Liver (tissue), 9 donors: ENCODE data around the gene KRT75. TPM values are rescaled to one million over a fixed set of nuclear protein-coding genes. Genes with fewer than 3 reads are reported as not detected.

Experiments
- DNase-seq: peaks from one replicate; pipeline ENCODE4 v3.0.0-alpha.2; 2017; ENCODE audit warnings: low spot score
- H3K27ac ChIP-seq, 2 donors: one replicate each; pipeline ENCODE4 v1.7.0; 2013; ENCODE audit warnings: inconsistent platforms in 2 of 2, low read length in 2 of 2, control low read depth in 1 of 2, low read depth in 1 of 2, mild to moderate bottlenecking in 1 of 2
- H3K27me3 ChIP-seq, 4 donors: one replicate each; pipeline versions ENCODE4 v1.6.1 to v1.7.0; 2013; ENCODE audit warnings: low read length in 3 of 4, inconsistent platforms in 1 of 4, mild to moderate bottlenecking in 1 of 4, moderate library complexity in 1 of 4; ENCODE audit not compliant: control insufficient read depth in 4 of 4, insufficient read depth in 4 of 4
- H3K36me3 ChIP-seq, 4 donors: one replicate each; pipeline versions ENCODE4 v1.6.1 to v1.7.0; 2013; ENCODE audit warnings: low read length in 3 of 4, mild to moderate bottlenecking in 3 of 4, low read depth in 1 of 4, moderate library complexity in 1 of 4; ENCODE audit not compliant: control insufficient read depth in 4 of 4, insufficient read depth in 3 of 4
- H3K4me1 ChIP-seq, 4 donors: one replicate each; pipeline versions ENCODE4 v1.6.1 to v1.7.0; 2013; ENCODE audit warnings: low read length in 3 of 4, mild to moderate bottlenecking in 3 of 4, moderate library complexity in 1 of 4; ENCODE audit not compliant: control insufficient read depth in 4 of 4, insufficient read depth in 4 of 4
- H3K4me3 ChIP-seq, 3 donors: one replicate each; pipeline versions ENCODE4 v1.6.1 to v1.7.0; 2013; ENCODE audit warnings: low read length in 3 of 3, control low read depth in 1 of 3, low read depth in 1 of 3, mild to moderate bottlenecking in 1 of 3
- H3K9ac ChIP-seq, 2 donors: one replicate each; pipeline ENCODE4 v1.7.0; 2013; ENCODE audit warnings: low read length in 2 of 2, mild to moderate bottlenecking in 2 of 2, moderate library complexity in 2 of 2, control low read depth in 1 of 2, low read depth in 1 of 2
- H3K9me3 ChIP-seq, 4 donors: one replicate each; pipeline versions ENCODE4 v1.6.1 to v1.7.0; 2013; ENCODE audit warnings: low read length in 3 of 4; ENCODE audit not compliant: control insufficient read depth in 4 of 4
- FOXA2 ChIP-seq: IDR thresholded peaks from 2 replicates; pipeline ENCODE4 v1.6.1; 2016; ENCODE audit warnings: antibody characterized with exemption
- JUND ChIP-seq, 2 donors: IDR thresholded peaks; 2 replicates each; pipeline ENCODE4 v1.6.1; 2016; ENCODE audit warnings: antibody characterized with exemption in 2 of 2
- NR2F2 ChIP-seq: IDR thresholded peaks from 2 replicates; pipeline ENCODE4 v1.6.1; 2016; ENCODE audit warnings: antibody characterized with exemption
- RXRA ChIP-seq, 2 donors: IDR thresholded peaks; 2 replicates each; pipeline ENCODE4 v1.6.1; 2017 to 2018; ENCODE audit warnings: antibody characterized with exemption in 2 of 2, mild to moderate bottlenecking in 1 of 2
- SP1 ChIP-seq: IDR thresholded peaks from 2 replicates; pipeline ENCODE4 v1.6.1; 2018; ENCODE audit warnings: antibody characterized with exemption, mild to moderate bottlenecking
- TAF1 ChIP-seq: conservative IDR thresholded peaks from 2 replicates; pipeline ENCODE4 v1.6.1; 2016; ENCODE audit warnings: antibody characterized with exemption, mild to moderate bottlenecking
- YY1 ChIP-seq: IDR thresholded peaks from 2 replicates; pipeline ENCODE4 v1.6.1; 2016; ENCODE audit warnings: antibody characterized with exemption, mild to moderate bottlenecking
- WGBS: extraction: QIAGEN DNeasy Blood & Tissue Kit; methylation state at CpG from one replicate; pipeline ENCODE4 v1.1.7; 2013; 5-methylcytosine and 5-hydroxymethylcytosine counted together
- polyA plus RNA-seq, 2 donors: library from polyadenylated mRNA; stranded (reverse) in 1 of 2; unstranded in 1 of 2; fragments of 200-250 nt in 1 of 2; fragments of >200 nt in 1 of 2; fragmentation: Nextera tagmentation in 1 of 2; extraction: Ambion mirVana in 1 of 2; gene quantifications; one replicate each; pipeline versions ENCODE4 v1.2.1 to v1.2.3, GENCODE V29; 2013 to 2015
- total RNA-seq, 2 donors: library from RNA; depleted of rRNA; stranded (reverse); fragments of >200 nt; gene quantifications; one replicate each; pipeline ENCODE4 v1.2.3, GENCODE V29; 2014
- TF ChIP-seq, protein P1 (sequence below): IDR thresholded peaks from 2 replicates; pipeline ENCODE4 v1.6.1; 2016; ENCODE audit warnings: antibody characterized with exemption
- TF ChIP-seq, protein P2 (sequence below): IDR thresholded peaks from 2 replicates; pipeline ENCODE4 v1.6.1; 2016; ENCODE audit warnings: antibody characterized with exemption
- TF ChIP-seq, protein P3 (sequence below): fragments of 150-350 bp; IDR thresholded peaks from 2 replicates; pipeline ENCODE4 v1.5.1; 2017; ENCODE audit warnings: improper control_type of control experiment, low read depth, low read length; ENCODE audit not compliant: missing input control
- TF ChIP-seq, protein P4 (sequence below): IDR thresholded peaks from 2 replicates; pipeline ENCODE4 v1.6.1; 2016; ENCODE audit warnings: antibody characterized with exemption, mild to moderate bottlenecking
- TF ChIP-seq, protein P5 (sequence below): IDR thresholded peaks from 2 replicates; pipeline ENCODE4 v1.6.1; 2016; ENCODE audit warnings: antibody characterized with exemption
- donor health status: healthy.
- donor health status: healthy.
- donor health status: healthy.
- donor health status: healthy.
- donor health status: healthy.

The KRT75 gene
- total and polyA plus RNA-seq, 4 donors: not detected

DNA sequence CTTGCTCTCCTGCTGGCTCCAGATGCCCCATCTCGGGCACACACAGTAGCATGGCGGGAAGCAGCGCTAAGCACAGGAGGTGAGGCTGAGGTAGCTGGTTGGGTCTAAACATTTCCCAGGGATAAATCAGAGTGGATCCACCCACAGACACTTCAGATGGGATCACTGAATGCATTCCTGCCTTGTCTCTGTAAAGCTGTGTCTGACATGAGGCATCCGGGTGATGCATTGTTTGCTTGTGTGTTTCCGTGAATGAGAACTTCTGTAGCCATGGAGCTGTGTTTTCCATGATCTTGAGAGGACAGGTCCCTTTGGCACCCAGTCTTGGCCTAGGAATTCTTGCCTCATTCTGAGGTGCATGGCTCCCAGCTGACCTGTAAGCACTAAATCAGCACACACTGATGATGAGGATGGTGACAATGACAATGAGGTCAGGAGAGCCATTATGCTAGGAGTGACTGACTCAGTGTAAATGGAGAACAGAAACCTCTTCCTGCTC lies 6.7 kb upstream of the KRT75 start:
- Histone ChIP-seq H3K27ac (no peak overlapping the region), H3K36me3 (no peaks in the 10 kb centered on the region), H3K9me3 (no peaks in the 10 kb centered on the region), H3K9ac (no peak overlapping the region), H3K4me3 (no peak overlapping the region), H3K27me3 (peaks cover 0 to 8% (median 0%) of the 10 kb centered on the region in 4 donors), H3K4me1 (no peaks in the 10 kb centered on the region)
- TF ChIP-seq YY1: no peak
- TF ChIP-seq, protein P1, sequence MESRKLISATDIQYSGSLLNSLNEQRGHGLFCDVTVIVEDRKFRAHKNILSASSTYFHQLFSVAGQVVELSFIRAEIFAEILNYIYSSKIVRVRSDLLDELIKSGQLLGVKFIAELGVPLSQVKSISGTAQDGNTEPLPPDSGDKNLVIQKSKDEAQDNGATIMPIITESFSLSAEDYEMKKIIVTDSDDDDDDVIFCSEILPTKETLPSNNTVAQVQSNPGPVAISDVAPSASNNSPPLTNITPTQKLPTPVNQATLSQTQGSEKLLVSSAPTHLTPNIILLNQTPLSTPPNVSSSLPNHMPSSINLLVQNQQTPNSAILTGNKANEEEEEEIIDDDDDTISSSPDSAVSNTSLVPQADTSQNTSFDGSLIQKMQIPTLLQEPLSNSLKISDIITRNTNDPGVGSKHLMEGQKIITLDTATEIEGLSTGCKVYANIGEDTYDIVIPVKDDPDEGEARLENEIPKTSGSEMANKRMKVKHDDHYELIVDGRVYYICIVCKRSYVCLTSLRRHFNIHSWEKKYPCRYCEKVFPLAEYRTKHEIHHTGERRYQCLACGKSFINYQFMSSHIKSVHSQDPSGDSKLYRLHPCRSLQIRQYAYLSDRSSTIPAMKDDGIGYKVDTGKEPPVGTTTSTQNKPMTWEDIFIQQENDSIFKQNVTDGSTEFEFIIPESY: no peak
- TF ChIP-seq NR2F2: no peak
- no peak for TF ChIP-seq RXRA (IDR thresholded peaks at IDR 0.05)
- TF ChIP-seq TAF1: no peak
- TF ChIP-seq, protein P2, sequence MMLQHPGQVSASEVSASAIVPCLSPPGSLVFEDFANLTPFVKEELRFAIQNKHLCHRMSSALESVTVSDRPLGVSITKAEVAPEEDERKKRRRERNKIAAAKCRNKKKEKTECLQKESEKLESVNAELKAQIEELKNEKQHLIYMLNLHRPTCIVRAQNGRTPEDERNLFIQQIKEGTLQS: no peak
- no peak for TF ChIP-seq SP1
- TF ChIP-seq, protein P3, sequence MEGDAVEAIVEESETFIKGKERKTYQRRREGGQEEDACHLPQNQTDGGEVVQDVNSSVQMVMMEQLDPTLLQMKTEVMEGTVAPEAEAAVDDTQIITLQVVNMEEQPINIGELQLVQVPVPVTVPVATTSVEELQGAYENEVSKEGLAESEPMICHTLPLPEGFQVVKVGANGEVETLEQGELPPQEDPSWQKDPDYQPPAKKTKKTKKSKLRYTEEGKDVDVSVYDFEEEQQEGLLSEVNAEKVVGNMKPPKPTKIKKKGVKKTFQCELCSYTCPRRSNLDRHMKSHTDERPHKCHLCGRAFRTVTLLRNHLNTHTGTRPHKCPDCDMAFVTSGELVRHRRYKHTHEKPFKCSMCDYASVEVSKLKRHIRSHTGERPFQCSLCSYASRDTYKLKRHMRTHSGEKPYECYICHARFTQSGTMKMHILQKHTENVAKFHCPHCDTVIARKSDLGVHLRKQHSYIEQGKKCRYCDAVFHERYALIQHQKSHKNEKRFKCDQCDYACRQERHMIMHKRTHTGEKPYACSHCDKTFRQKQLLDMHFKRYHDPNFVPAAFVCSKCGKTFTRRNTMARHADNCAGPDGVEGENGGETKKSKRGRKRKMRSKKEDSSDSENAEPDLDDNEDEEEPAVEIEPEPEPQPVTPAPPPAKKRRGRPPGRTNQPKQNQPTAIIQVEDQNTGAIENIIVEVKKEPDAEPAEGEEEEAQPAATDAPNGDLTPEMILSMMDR: no peak
- TF ChIP-seq, protein P4, sequence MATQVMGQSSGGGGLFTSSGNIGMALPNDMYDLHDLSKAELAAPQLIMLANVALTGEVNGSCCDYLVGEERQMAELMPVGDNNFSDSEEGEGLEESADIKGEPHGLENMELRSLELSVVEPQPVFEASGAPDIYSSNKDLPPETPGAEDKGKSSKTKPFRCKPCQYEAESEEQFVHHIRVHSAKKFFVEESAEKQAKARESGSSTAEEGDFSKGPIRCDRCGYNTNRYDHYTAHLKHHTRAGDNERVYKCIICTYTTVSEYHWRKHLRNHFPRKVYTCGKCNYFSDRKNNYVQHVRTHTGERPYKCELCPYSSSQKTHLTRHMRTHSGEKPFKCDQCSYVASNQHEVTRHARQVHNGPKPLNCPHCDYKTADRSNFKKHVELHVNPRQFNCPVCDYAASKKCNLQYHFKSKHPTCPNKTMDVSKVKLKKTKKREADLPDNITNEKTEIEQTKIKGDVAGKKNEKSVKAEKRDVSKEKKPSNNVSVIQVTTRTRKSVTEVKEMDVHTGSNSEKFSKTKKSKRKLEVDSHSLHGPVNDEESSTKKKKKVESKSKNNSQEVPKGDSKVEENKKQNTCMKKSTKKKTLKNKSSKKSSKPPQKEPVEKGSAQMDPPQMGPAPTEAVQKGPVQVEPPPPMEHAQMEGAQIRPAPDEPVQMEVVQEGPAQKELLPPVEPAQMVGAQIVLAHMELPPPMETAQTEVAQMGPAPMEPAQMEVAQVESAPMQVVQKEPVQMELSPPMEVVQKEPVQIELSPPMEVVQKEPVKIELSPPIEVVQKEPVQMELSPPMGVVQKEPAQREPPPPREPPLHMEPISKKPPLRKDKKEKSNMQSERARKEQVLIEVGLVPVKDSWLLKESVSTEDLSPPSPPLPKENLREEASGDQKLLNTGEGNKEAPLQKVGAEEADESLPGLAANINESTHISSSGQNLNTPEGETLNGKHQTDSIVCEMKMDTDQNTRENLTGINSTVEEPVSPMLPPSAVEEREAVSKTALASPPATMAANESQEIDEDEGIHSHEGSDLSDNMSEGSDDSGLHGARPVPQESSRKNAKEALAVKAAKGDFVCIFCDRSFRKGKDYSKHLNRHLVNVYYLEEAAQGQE: no peak
- TF ChIP-seq, protein P5, sequence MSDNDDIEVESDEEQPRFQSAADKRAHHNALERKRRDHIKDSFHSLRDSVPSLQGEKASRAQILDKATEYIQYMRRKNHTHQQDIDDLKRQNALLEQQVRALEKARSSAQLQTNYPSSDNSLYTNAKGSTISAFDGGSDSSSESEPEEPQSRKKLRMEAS: no peak
- no peak for DNase-seq
- WGBS: 98% methylated on average over 5 of the region's 5 CpGs

DNA sequence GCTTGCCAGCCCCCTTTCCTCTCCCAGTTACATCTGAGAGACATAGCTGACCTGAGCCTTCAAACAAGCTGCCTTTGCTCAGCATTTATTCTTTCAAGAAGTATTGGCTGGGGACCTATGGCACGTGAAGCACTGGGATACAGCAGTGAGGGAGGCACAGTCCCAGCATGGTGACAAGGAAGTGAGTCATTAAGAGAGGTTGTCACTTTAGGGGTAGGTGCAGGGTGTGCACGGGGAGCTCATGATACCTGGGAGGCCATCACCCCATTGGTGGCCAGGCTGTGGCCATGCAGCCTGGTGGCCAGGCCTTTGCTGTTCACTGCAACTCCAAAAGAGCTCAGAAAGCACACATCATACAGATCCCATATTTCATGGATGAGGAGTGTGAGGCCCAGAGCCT lies 5.7 kb upstream of the KRT75 start:
- TF ChIP-seq FOXA2 (no peak), JUND (IDR thresholded peaks at IDR 0.05) (no peak)
- no peak overlapping the region for H3K27ac ChIP-seq
- H3K9me3 ChIP-seq: no peaks in the 10 kb centered on the region
- H3K4me1 ChIP-seq: no peaks in the 10 kb centered on the region
- peaks cover 0 to 8% (median 0%) of the 10 kb centered on the region in 4 donors for H3K27me3 ChIP-seq
- no peaks in the 10 kb centered on the region for H3K36me3 ChIP-seq
- no peak overlapping the region for H3K9ac ChIP-seq
- DNase-seq: no peak
- no peak overlapping the region for H3K4me3 ChIP-seq
- 87% methylated on average over 2 of the region's 2 CpGs for WGBS
